Anterior cingulate cortex (tissue), 58 donors: ENCODE results near the gene ISM1.
A peak's percentile ranks its signal among the peaks of the same experiment; 100 is the strongest.
"Not testable (repeated sequence)": the region's sequence is repeated elsewhere in the genome, so short reads cannot be mapped to it uniquely, and the experiment has no call there.

Source experiments
- DNase-seq, 58 donors: peaks; one replicate each; lab custom pipeline; 2025; lab: John Stamatoyannopoulos, UW

Gene ISM1

DNA sequence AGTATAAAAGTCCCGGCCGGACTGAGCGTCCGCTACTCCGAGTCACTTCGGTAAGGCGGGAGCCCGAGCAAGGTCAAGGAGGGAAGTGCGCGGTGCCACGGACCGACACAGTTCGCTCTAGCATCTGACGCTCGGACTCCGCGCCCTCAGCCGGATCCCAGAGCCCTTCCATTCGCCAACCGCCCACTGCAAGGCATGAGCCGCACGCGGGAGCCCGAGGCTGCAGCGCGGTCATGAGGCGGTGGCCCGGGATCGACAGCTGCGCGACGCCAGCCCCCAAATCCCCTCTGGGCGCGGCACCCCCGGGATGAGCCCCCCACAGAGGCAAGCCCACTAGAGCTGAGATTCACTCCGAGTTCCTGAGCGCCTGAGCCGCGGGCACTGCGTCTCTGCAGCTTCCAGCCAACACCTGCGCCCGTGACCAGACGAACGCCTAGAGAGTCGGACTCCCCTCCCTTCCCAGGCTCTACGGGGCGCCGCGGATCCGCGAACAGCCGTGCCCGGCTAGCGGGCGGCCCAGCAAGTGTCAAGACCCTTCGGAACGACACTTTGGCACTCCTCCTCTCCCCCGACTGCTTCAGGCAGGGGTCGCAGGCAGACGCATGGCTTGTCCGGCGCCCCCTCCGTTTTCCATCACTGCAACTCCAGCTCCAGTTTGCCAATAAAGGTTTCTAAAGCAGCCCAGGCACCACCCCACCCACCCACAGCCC is 725 bp upstream of the ISM1 start:
- DNase-seq: peak in 1 of 58 donors; percentile 8

DNA sequence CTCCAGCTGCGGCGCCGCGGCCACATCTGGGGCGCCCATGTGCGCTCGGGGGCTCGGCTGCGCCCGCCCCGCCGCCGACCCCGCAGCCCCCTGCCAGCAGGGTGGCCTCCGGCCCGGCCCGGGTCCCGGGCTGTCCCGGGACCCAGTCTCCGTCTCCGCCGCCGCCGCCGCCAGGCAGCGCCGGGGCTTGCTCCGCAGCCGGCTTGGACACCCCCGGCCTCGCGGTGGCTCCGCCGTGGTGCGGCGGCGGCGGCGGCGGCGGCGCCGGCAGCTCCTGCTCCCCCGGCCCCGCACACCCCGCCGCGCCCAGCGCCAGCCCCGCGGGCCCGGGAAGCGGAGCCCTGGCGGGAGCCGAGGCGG is 219 bp downstream of the ISM1 start:
- no peak for DNase-seq

DNA sequence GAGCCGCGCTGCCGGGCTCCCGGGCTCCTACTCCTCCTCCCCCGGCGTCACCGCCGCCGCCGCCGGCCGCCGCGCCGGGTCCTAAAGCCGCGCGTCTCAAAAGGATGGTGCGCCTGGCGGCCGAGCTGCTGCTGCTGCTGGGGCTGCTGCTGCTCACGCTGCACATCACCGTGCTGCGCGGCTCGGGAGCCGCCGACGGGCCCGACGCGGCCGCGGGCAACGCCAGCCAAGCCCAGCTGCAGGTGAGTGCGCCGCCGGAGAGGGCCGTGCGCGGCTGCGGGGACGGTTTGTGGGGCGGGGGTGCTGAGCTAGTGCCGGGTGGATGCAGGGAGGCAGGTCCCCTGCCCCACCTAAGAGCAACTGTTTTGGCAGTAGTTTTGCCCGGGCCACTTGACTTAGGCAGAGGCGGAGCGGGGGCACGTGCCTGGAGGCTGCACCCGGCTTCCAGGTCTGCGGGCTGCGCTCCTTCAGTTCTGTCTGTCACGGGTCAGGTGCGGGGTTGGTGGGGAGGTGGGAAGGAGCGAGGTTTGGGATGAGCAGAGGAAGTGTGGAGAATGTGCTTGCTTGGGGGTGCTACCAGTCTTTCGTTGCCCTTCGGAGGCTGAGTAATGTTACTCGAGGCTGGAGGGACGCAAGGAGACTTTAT is 722 bp downstream of the ISM1 start:
- peak in 19 of 58 donors; percentile 2 to 43 (median 15) for DNase-seq

DNA sequence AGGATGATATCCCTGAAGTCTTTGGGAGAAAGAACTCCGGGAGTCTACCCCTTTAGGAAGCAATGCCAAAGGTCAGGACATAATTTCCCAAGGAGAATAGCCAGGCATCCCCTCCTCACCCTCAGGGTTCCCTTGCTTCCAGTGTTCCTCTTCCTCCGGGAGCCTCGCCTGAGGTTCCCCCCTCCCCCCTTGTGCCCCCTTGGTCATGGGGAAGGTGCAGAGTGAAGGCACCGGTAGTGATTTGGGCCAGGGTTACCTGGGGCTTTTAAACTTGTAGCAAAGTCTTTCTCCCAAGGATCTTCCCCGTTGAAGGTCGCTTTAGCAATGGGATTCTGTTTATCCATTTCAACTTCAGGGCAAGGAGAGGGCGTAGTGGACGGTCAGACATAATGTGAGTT is 1.2 kb downstream of the ISM1 start:
- DNase-seq: no peak

DNA sequence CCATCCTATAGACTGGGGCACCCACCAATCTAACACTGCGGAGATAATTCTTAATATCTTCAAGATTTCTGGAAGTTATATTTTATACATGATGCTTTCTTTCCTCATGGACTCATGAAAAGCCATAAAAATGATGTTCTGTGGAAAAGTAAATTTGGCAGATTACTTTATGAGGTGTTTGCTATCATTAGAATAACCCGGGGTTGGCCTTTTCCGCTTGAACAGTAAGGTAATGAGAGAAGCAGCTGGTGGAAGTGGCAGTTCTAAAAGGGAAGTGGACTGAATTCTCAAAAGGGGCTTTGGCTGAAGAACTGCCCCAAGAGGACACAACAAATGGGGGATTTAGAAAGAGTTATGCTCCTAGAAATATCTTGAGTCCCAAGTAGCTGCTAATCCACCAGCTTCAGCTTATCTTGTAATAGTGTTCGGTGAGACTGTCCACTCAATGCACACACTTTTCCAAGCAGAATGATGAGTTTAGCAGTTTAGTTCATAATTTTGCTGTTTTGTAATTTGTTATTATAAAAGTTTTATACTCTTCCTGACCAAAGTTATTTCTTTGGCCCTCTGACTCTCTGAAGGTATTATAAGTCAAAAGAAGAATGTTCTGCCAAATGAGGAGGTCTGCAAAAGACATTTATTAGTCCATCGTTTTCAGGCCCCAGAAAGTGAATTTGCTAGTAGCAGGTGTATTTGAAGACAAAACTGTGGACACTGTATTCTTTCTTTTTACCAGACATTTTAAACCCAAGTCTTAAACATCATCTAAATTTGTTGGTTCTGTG is 2.9 kb downstream of the ISM1 start:
- no peak for DNase-seq

DNA sequence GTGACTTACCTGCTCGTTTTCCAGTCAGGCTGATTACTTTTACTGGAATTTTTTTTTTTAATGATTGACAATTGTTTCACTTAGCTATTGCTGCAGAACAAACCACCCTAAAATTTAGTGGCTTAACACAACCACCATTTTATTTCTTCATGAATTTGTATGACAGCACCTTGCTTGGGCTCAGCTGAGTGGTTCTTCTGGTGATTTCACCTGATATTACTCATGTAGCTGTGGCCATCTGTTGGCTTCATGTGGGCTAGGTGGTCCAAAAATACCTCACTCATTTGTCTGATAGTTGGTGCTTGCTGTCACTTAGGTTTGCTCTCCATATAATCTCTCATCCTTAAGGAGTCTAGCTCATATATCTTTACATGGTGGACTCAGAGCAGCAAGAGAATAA is 5.3 kb downstream of the ISM1 start:
- no peak for DNase-seq

DNA sequence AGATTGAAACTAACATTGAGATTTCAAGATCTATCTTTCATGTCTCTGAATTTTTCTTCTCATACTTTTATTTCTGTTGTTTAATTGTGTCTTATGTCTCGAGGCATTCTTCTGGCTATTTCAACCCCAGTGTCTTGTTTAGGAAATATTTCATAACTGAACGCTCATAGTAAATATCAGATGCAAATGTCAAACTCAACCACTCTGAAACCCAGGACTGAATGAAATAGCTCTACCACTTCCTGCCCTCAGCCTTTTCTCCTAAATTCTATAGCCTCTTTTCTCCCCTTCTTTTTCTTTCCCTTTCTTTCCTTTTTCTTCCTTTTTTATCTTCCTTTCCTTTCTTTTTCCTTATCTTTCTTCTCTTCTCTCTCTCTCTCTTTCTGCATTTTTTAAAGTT is 7.7 kb downstream of the ISM1 start:
- DNase-seq: no peak

DNA sequence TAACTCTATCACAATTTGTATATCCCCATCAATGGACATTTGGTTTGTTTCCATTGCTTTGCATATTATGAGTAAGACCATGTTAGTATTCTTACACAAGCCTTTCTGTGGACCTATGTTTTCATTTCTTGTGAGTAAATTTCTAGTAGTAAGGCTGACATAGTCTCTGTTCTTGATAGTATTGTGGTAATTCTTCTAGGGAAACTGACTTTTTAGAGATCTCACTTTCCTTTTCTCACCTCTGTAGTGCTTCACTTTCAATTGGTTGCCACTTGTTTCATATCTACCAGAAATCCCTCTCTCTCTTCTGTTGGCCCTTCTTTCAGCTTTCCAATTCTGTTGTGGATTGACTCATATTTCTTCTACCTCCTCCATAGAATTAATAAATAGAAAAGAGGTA is 8.5 kb downstream of the ISM1 start:
- no peak for DNase-seq

DNA sequence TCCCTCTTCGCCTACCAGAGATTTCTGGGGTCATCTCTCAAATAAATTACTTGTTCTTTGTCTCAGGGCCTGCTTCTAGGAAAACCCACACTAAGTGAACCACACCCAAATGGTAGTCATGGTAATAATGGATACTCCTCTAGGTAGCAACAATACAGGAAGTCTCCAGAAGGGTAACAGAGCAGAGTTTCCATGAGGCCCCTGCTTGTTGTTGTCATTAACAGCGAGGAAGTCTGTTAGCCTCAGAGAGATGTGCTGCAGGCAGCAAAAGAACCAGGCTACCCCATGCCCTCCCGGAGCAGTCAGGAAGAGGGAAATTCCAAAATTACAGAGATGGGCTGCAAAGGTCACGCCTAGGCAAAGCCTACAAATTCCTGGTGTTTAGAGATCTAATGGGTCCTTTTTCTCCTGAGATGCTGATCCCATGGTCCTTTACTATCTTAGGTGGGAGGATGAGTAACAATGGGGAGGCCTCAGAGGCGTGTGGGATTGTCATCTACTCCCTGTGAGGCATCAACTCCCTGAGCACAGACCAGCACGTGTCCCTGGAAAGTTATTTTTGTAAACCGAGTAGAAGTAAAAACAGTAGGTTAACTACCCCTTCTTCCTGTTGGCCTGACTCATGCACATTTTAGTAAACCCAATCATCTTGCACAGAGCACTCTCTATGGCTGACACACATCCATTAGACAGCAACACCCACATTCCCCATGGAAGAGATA is 10.1 kb downstream of the ISM1 start:
- no peak for DNase-seq

DNA sequence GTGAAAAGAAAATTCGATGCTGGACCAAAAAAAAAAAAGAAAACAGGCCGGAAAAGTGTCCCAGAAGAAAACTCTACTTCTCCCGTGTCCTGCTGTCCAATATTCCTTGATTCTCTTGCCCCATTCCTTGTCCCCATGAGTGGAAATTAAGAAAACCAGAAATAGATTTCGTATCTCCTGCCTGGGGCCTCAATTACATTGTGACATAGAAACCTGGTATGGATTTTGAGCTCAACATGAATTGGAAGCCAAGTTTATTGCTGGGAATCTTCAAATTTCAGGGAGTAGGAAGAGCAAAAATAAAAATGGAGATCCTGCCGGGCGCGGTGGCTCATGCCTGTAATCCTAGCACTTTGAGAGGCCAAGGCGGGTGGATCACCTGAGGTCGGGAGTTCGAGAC is 11.9 kb downstream of the ISM1 start:
- DNase-seq: no peak

DNA sequence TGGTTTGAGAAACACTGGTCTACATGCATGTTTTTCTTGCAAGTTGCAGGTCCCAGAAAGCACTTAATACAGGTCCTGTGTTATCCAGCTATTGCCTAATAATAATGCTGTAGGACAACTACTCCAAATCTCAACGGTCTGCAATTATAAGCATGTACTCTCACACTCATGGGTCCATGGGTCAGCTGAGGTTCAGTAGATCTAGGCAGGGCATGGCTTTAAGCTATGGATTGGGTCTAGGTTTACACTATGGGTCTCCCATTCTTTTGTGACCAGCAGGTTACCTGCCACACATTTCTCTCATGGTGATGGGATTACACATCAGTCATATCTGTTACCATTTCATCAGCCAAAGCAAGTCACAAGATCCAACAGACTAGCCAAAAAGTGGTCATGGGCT is 13.9 kb downstream of the ISM1 start:
- no peak for DNase-seq

DNA sequence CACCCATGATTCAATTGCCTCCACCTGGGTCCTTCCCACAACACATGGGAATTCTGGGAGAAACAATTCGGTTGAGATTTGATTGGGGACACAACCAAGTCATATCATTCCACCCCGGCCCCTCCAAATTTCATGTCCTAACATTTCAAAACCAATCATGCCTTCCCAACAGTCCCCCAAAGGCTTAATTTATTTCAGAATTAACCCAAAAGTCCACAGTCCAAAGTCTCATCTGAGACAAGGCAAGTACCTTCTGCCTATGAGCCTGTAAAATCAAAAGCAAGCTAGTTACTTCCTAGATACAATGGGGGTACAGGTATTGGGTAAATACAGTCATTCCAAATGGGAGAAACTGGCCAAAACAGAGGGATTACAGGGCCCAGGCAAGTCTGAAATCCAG is 15.3 kb downstream of the ISM1 start:
- not testable (repeated sequence) for DNase-seq

DNA sequence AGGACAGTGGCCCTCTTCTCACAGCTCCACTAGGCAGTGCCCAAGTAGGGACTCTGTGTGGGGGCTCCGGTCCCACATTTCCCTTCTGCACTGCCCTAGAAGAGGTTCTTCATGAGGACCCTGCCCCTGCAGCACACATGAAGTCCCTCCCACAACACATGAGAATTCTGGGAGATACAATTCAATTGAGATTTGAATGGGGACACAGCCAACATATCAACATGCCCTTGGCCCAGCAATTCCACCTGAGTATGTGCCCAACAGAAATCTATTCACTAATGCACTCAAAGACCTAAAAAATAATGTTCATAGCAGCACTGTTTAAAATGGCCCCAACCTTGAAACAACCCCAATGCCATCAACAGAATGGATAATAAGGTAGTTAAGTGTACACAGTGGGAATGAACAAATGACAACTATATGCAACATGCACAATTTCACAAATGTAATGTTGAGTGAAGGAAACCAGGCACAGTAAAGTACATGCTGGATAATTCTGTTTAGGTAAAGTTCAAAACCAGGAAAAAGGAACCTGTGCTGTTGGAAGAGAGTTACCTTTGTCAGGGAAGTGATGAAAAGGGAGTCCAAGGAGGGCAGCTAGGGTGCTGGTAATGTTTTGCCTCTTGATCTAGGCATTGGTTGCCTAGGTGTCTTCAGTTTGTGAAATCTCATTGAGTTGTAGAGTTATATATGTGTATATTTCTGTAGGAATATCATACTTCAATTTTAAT is 16.1 kb downstream of the ISM1 start:
- no peak for DNase-seq

DNA sequence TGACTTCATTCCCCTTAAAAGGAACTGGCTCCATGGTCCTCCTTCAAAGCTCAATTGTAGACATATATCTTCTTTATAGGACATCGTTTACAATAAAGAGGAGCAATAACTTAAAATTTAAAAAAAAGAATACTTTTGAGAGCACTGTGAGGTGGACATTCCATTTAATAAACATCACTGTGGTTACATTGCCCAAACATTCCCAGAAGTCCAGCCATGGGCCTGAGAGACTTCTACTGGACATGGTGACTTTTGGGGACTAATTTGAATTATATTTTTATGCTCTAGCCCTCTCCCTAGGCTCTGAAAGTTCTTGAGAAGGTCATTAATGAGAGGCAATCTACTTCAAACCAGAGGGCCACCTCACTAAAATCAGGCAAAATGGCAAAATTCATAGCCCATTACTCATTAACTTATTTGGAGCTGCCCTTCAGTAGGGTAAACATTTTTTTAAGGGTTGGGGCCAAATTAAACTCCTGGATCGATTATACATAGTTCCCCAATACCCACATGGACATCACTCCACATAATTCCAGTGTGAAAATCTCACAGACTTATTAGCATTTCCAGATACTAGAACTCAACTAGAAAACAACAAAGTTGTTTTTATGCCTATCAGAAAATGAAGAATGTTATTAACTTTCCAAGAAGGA is 17.1 kb downstream of the ISM1 start:
- no peak for DNase-seq

DNA sequence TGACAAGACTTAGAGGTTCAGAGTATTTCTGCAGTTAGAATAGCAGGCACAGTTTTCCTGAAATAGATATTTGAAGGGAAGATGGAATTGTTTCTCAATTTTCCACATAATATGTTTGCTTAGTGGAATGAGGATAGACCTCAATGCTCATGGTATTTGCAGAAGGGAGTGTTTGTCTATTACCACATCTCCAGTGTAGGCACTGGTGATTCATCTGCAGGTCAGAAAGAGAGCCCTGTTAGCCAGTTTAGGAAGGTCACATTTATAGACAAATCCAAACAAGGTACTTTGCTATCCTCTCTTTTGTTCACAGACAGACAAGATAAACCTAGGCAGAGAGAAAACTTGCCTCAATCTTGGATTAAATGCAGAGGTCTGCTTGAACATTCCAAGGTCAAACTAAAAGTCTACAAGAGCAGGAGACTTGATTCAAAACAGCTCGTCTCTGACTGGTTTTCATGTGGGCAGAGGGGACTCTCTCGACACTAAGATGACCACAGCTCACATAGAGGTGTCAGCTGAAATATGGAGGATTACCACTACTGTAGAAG is 22.8 kb downstream of the ISM1 start:
- no peak for DNase-seq

DNA sequence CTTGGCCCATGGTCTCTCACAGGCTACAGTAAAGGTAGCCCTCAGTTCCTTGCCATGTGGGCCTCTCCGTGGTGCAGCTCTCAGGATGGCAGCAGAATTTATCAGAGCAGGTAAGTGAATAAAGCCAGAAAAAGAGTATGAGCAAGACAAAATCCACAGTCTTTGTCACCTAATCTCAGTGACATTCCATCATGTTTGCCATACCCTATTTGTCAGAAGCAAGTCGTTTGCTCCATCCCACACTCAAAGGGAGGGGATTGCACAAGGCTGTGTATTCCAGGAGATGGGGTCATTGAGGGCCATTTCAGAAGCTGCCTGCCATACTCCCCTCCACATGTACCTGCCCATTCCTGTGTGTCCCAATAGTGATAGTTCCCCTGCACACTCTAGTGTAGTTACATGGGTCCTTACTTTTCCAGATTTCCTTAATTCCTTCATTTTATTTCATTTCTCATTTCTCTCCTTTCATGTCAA is 24.2 kb downstream of the ISM1 start:
- DNase-seq: no peak

DNA sequence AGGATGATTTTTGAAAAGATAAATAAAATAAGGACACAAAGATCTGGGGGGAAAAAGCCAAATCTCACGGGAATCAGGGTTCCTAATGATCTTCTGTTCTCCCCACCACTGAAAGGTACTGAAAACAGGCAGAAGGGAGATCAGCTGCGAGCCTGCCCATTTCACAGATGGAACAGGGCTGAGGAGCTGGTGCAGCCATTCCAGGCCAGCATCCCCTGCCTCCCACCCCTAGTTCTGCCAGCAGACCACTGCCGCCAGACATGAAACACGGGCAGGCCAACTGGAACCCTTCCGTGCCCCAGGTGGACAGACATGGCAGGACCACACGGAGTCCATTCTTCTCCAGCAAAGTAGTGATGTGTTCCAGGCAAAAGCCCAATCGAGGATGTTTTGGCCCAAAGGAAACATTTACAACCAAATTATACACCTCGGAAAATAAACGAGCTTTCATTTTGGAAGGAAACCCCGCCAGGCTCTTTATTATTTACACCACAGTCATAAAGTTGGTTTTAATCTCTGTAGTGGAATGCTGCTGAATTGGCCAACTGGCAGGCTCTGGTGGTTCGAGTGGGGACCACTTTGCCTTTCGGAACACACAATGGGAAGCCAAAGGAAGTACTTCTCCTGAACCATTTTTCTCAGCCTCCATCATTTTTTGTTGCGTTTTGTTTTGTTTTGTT is 28.2 kb downstream of the ISM1 start:
- no peak for DNase-seq

DNA sequence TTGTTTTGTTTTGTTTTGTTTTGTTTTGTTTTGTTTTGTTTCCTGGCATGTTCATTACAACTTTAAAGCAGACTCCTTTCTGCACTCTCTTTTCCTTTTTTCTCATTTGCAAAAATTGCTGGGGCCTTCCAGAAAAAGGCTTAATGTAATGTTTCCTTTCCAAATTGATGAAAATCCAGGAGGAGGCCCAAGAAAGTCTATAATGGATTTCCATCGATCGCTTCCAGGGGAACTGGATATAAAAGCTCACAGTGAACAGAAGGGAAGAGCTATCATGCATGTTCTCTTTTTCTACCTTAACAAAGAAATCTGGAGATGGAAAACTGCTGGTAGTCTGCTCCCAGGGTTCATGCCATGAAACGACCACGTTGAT is 28.7 kb downstream of the ISM1 start:
- no peak for DNase-seq

DNA sequence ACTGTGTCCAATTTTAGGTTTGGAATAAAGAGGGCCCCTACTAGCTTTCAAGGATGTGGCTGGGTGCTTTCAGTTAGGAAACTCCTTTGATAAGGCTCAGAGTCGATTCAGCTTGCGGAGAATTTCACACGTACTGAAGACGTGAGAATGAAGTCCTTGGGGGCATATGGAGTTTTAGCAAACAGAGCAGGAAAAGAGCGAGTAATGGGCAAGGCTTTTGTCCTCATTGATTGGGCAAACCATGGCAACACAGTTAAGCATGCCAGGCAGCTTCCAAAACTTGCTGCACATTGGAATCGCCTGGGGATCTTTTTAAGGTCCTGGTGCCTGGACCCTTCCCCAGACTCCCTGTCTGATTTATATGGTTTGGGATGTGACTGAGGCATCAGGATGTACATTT is 29.2 kb downstream of the ISM1 start:
- DNase-seq: peak in 1 of 58 donors; percentile 18
